T47D (cell line): ENCODE results near the gene HIGD1C.

Experiments used
- DNase-seq, 2 experiments: peaks; one replicate each; pipeline versions ENCODE4 v3.0.0 to v3.0.0-alpha.2; 2011 to 2012; ENCODE audit warnings: low read depth in 1 of 2, low spot score in 1 of 2
- JUND ChIP-seq: IDR thresholded peaks from 2 replicates; pipeline ENCODE4 v1.6.1; 2012; ENCODE audit warnings: low read depth
- in situ Hi-C: cut with HindIII; loops from 2 replicates; pipeline ENCODE4 v1.10.0; 2016; ENCODE audit warnings: low sequenced_read_pairs, low pct_unique_long_range_greater_than_20kb

The HIGD1C gene

DNA sequence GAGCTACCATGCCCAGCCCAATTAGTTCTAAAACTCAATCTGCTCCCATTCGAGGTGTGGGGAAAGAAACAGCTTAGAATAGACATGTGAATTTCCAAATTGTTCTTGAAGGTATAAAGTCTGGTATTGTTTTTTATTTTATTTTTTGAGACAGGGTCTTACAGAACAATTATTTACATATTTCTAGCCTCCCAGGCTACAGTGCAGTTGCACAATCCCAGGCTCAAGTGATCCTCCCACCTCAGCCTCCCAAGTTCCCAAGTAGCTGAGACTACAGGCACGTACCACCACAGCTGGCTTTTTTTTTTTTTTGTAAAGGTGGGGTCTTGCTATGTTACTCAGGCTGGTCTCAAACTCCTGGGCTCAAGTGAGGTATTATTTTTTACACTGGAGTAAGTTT, 67.6 kb downstream of the HIGD1C start:
- in situ Hi-C loops, result no loop called here

More for the DNA sequence above, 67.6 kb downstream of the HIGD1C start:
- DNase-seq, result no peak
- TF ChIP-seq JUND, result no peak
